PC-9 (cell line): ENCODE results near the gene PPP2R3A. TPM values are rescaled to one million over a fixed set of nuclear protein-coding genes. Genes with fewer than 3 reads are reported as not detected.
"Not testable (repeated sequence)": the region's sequence is repeated elsewhere in the genome, so short reads cannot be mapped to it uniquely, and the experiment has no call there.

Source experiments
- BruUV-seq: library from RNA; stranded (reverse); fragments of 400-500 nt; replicated peaks from 2 replicates; lab custom pipeline; 2021; lab: Mats Ljungman, UMichigan
- CTCF ChIA-PET: fragments of 300-600 bp; sonication (Branson Sonifier 250); formaldehyde crosslinking; loops from one replicate; lab custom pipeline; 2022; ENCODE audit warnings: antibody characterized with exemption; lab: Charles Lee
- POLR2A ChIA-PET: fragments of 300-600 bp; sonication (Branson Sonifier 250); formaldehyde crosslinking; loops from one replicate; lab custom pipeline; 2022; ENCODE audit warnings: antibody characterized with exemption; ENCODE audit not compliant: unreplicated experiment; lab: Charles Lee
- DNase-seq, 2 experiments: peaks; one replicate each; pipeline versions ENCODE4 v3.0.0 to v3.0.0-alpha.2; 2015 to 2022; ENCODE audit warnings: mixed read lengths in 1 of 2
- H2AFZ ChIP-seq: fragments of 200-600 bp; sonication (generic); 2 replicates; pipeline ENCODE4 v1.8.1; 2017; ENCODE audit warnings: antibody characterized with exemption
- H3F3A ChIP-seq: fragments of 200-600 bp; sonication (generic); 2 replicates; pipeline ENCODE4 v1.8.1; 2017; ENCODE audit warnings: antibody characterized with exemption, mild to moderate bottlenecking, low read depth; ENCODE audit not compliant: insufficient read depth
- H3K27ac ChIP-seq: fragments of 200-600 bp; sonication (generic); 2 replicates; pipeline ENCODE4 v1.6.1; 2016; ENCODE audit warnings: mixed run types
- H3K27me3 ChIP-seq: fragments of 200-600 bp; sonication (generic); 2 replicates; pipeline ENCODE4 v1.6.1; 2016; ENCODE audit warnings: low read depth, mixed run types; ENCODE audit not compliant: insufficient read depth
- H3K36me3 ChIP-seq: fragments of 200-600 bp; sonication (generic); 2 replicates; pipeline ENCODE4 v1.6.1; 2016; ENCODE audit warnings: low read depth, mixed run types
- H3K4me1 ChIP-seq: fragments of 200-600 bp; sonication (generic); replicated peaks from 2 replicates; pipeline ENCODE4 v1.6.1; 2016; ENCODE audit warnings: mixed run types; ENCODE audit not compliant: insufficient read depth
- H3K4me2 ChIP-seq: fragments of 200-600 bp; sonication (generic); 2 replicates; pipeline ENCODE4 v1.6.1; 2017; ENCODE audit warnings: mixed run types
- H3K4me3 ChIP-seq: fragments of 200-600 bp; sonication (generic); 2 replicates; pipeline ENCODE4 v1.6.1; 2016; ENCODE audit warnings: mixed run types
- H3K79me2 ChIP-seq: fragments of 200-600 bp; sonication (generic); 2 replicates; pipeline ENCODE4 v1.6.1; 2017; ENCODE audit warnings: low read depth, mixed run types
- H3K9me2 ChIP-seq: fragments of 200-600 bp; sonication (generic); 2 replicates; pipeline ENCODE4 v1.8.1; 2017; ENCODE audit warnings: mild to moderate bottlenecking; ENCODE audit not compliant: insufficient read depth
- H3K9me3 ChIP-seq: fragments of 200-600 bp; sonication (generic); 2 replicates; pipeline ENCODE4 v1.8.1; 2016; ENCODE audit warnings: low read depth; ENCODE audit not compliant: insufficient read depth
- H4K20me1 ChIP-seq: fragments of 200-600 bp; sonication (generic); 2 replicates; pipeline ENCODE4 v1.8.1; 2017; ENCODE audit not compliant: insufficient read depth
- CTCF ChIP-seq: fragments of 200-600 bp; sonication (generic); conservative IDR thresholded peaks from 2 replicates; pipeline ENCODE4 v1.6.1; 2017; ENCODE audit warnings: mixed run types, antibody characterized with exemption, mild to moderate bottlenecking, moderate library complexity
- EZH2 ChIP-seq: fragments of 200-600 bp; sonication (generic); IDR thresholded peaks from 2 replicates; pipeline ENCODE4 v1.8.0; 2017; ENCODE audit warnings: antibody characterized with exemption, low read depth
- intact Hi-C: fragments of 100-400 bp; cut with micrococcal nuclease; formaldehyde crosslinking; loops from one replicate; pipeline ENCODE4 v1.10.0; 2022; ENCODE audit not compliant: unreplicated experiment
- total RNA-seq: library from RNA; stranded (reverse); gene quantifications from 2 replicates; pipeline ENCODE4 v1.2.3, GENCODE V29; 2021

Gene PPP2R3A
- total RNA-seq, 1 experiment from 2014 or later = 42.6 TPM

- H3K27me3 ChIP-seq = no peaks in the 10 kb centered on the region
- no peak for DNase-seq
- ChIA-PET CTCF (no interaction called here), POLR2A (no interaction called here)
- H3K9me3 ChIP-seq = no peaks in the 10 kb centered on the region
- BruUV-seq = no TSS peak
- no peaks in the 10 kb centered on the region for H3F3A ChIP-seq
- no peaks in the 10 kb centered on the region for H3K4me1 ChIP-seq
- no peak overlapping the region for H3K27ac ChIP-seq
- no peak for TF ChIP-seq CTCF
- TF ChIP-seq EZH2 = no peak
- no peaks in the 10 kb centered on the region for H3K9me2 ChIP-seq
- H3K4me2 ChIP-seq = no peak overlapping the region
- intact Hi-C loops = no loop called here
- no peaks in the 10 kb centered on the region for H4K20me1 ChIP-seq
- no peak overlapping the region for H2AFZ ChIP-seq
- no peak overlapping the region for H3K4me3 ChIP-seq
- H3K79me2 ChIP-seq = no peaks in the 10 kb centered on the region
- no peaks in the 10 kb centered on the region for H3K36me3 ChIP-seq
These were observed 155.1 kb downstream of the PPP2R3A start for GRCh38 chr3:136120373-136121348.

- H4K20me1 ChIP-seq = no peaks in the 10 kb centered on the region
- no peaks in the 10 kb centered on the region for H3K36me3 ChIP-seq
- no peaks in the 10 kb centered on the region for H3K4me1 ChIP-seq
- H3K4me3 ChIP-seq = no peak overlapping the region
- H3K27ac ChIP-seq = no peak overlapping the region
- no peak overlapping the region for H3K4me2 ChIP-seq
- H3K9me2 ChIP-seq = no peaks in the 10 kb centered on the region
- H3K27me3 ChIP-seq = no peaks in the 10 kb centered on the region
- no peaks in the 10 kb centered on the region for H3K9me3 ChIP-seq
- CTCF ChIA-PET = no interaction called here
- DNase-seq = no peak
- H3F3A ChIP-seq = no peaks in the 10 kb centered on the region
- TF ChIP-seq EZH2 (no peak), CTCF (no peak)
- no peak overlapping the region for H2AFZ ChIP-seq
- intact Hi-C loops = no loop called here
- no peaks in the 10 kb centered on the region for H3K79me2 ChIP-seq
- BruUV-seq = no TSS peak
- POLR2A ChIA-PET = no interaction called here
These were observed 156.5 kb downstream of the PPP2R3A start for GRCh38 chr3:136122006-136122405.

- H3K4me2 ChIP-seq, BruUV-seq, H4K20me1 ChIP-seq, CTCF ChIA-PET, H3K27ac ChIP-seq, DNase-seq, POLR2A ChIA-PET, H3K27me3 ChIP-seq, H3K36me3 ChIP-seq, H3K79me2 ChIP-seq, H3K9me2 ChIP-seq, H2AFZ ChIP-seq, H3F3A ChIP-seq, H3K4me1 ChIP-seq, H3K4me3 ChIP-seq, intact Hi-C loops, H3K9me3 ChIP-seq: not testable (repeated sequence)
These were observed 166.1 kb downstream of the PPP2R3A start for GRCh38 chr3:136131647-136132046.
